ENCODE measurements around the gene KRT33A.
"Not testable (repeated sequence)": the region's sequence is repeated elsewhere in the genome, so short reads cannot be mapped to it uniquely, and the experiment has no call there.

KRT33A gene

GRCh38 chr17:41363881-41364280, 13.3 kb upstream of the KRT33A start:
- no peak for DNase-seq (ENCODE audit: low read depth in 2 of 2)

- DNase-seq (ENCODE audit: low read depth in 2 of 2): no peak
These were observed 9.8 kb upstream of the KRT33A start for GRCh38 chr17:41360296-41360995.

- DNase-seq (ENCODE audit: low read depth in 2 of 2): no peak
These were observed 3.9 kb upstream of the KRT33A start for GRCh38 chr17:41354536-41354935.

- no peak for DNase-seq (ENCODE audit: low read depth in 2 of 2)
These were observed 2.2 kb upstream of the KRT33A start for GRCh38 chr17:41352597-41353366.

GRCh38 chr17:41351177-41351576, 549 bp upstream of the KRT33A start:
- no peak for DNase-seq (ENCODE audit: low read depth in 2 of 2)

- DNase-seq (ENCODE audit: low read depth in 2 of 2): no peak
These were observed 2.5 kb downstream of the KRT33A start for GRCh38 chr17:41347869-41348760.

GRCh38 chr17:41346421-41346820, 4.2 kb downstream of the KRT33A start:
- not testable (repeated sequence) for DNase-seq (ENCODE audit: low read depth in 2 of 2)

- DNase-seq (ENCODE audit: low read depth in 2 of 2): no peak
These were observed 4.6 kb downstream of the KRT33A start for GRCh38 chr17:41345992-41346391.

- DNase-seq (ENCODE audit: low read depth in 2 of 2): no peak
These were observed 7.6 kb downstream of the KRT33A start for GRCh38 chr17:41343029-41343428.

GRCh38 chr17:41340934-41341861, 9.4 kb downstream of the KRT33A start:
- no peak for DNase-seq (ENCODE audit: low read depth in 2 of 2)

GRCh38 chr17:41340494-41340893, 10.1 kb downstream of the KRT33A start:
- DNase-seq (ENCODE audit: low read depth in 2 of 2): no peak

GRCh38 chr17:41339571-41340172, 11.0 kb downstream of the KRT33A start:
- no peak for DNase-seq (ENCODE audit: low read depth in 2 of 2)

GRCh38 chr17:41338961-41339485, 11.6 kb downstream of the KRT33A start:
- no peak for DNase-seq (ENCODE audit: low read depth in 2 of 2)

GRCh38 chr17:41335747-41336146, 14.9 kb downstream of the KRT33A start:
- no peak for DNase-seq (ENCODE audit: low read depth in 2 of 2)

- DNase-seq (ENCODE audit: low read depth in 2 of 2): no peak
These were observed 16.0 kb downstream of the KRT33A start for GRCh38 chr17:41334385-41335305.

GRCh38 chr17:41333836-41334235, 16.8 kb downstream of the KRT33A start:
- no peak for DNase-seq (ENCODE audit: low read depth in 2 of 2)

- DNase-seq (ENCODE audit: low read depth in 2 of 2): no peak
These were observed 17.5 kb downstream of the KRT33A start for GRCh38 chr17:41333098-41333497.

- DNase-seq (ENCODE audit: low read depth in 2 of 2): no peak
These were observed 18.4 kb downstream of the KRT33A start for GRCh38 chr17:41332239-41332638.

GRCh38 chr17:41331606-41332005, 19.0 kb downstream of the KRT33A start:
- DNase-seq (ENCODE audit: low read depth in 2 of 2): no peak
